ENCODE results near the gene ANKRD34A. TPM values are rescaled to one million over a fixed set of nuclear protein-coding genes. Genes with fewer than 3 reads are reported as not detected.

ANKRD34A gene
- total and polyA plus RNA-seq, 2 of the 8 experiments (the other 6 are each of a cell fraction or from before 2014, with no cell fraction given) = 0.15 to 0.20 TPM

GRCh38 chr1:145985129-145985501 is 20.7 kb upstream of the ANKRD34A start:
- peak overlapping the region; percentile 89 for H2AFZ ChIP-seq (ENCODE audit: low read length)
- H4K5ac ChIP-seq (ENCODE audit: insufficient read length, low read depth, low read length) = no peak overlapping the region
- H3K4me1 ChIP-seq (replicated peaks in 1 of 4; ENCODE audit: control insufficient read depth in 3 of 4, insufficient read depth in 4 of 4, low read length in 3 of 4) = peaks cover 0 to 6% (median 3%) of the 10 kb centered on the region in 4 experiments; a peak in 6 of 7 replicates
- no peaks in the 10 kb centered on the region for H3K36me3 ChIP-seq (ENCODE audit: control insufficient read depth in 2 of 4, insufficient read depth in 4 of 4, low read length in 3 of 4)
- no peak overlapping the region for H3K4me2 ChIP-seq (ENCODE audit: insufficient read depth in 1 of 2, low read depth in 2 of 2, low read length in 2 of 2)
- H3K79me2 ChIP-seq (ENCODE audit: control insufficient read depth in 1 of 2, insufficient read depth in 2 of 2, low read length in 2 of 2) = no peaks in the 10 kb centered on the region
- H4K91ac ChIP-seq (replicated peaks; ENCODE audit: insufficient read length, low read length) = no peak overlapping the region
- CTCF ChIA-PET (ENCODE audit: partially characterized antibody) = interaction anchor here (1.1 to 12.6 kb wide), 4 partner anchors 7 to 93 kb away, joined by 3 to 93 read pairs (median 7); no protein-coding TSS in a partner anchor
- no peaks in the 10 kb centered on the region for H3K23me2 ChIP-seq (ENCODE audit: low read depth, low read length)
- H2BK5ac ChIP-seq (ENCODE audit: low read depth, low read length) = no peak overlapping the region
- no peak overlapping the region for H3K9ac ChIP-seq (replicated peaks in 1 of 4; ENCODE audit: extremely low read depth in 1 of 4, low read depth in 3 of 4, low read length in 3 of 4)
- H2AK5ac ChIP-seq (ENCODE audit: low read depth, low read length) = no peak overlapping the region
- H3K4me3 ChIP-seq (ENCODE audit: extremely low read depth in 1 of 4, insufficient read depth in 2 of 4, low read depth in 3 of 4, low read length in 4 of 4) = no peak overlapping the region
- H2BK12ac ChIP-seq (ENCODE audit: low read depth, low read length) = 0 out of 2 replicates have a peak overlapping the region, but pooled peaks have one; percentile 72
- TF ChIP-seq SP1 (IDR thresholded peaks at IDR 0.05; ENCODE audit: low read depth, low read length) (no peak), CBX5 (IDR thresholded peaks at IDR 0.05; ENCODE audit: low read depth, low read length) (no peak), POLR2A (IDR thresholded peaks at IDR 0.05; ENCODE audit: control extremely low read depth in 1 of 2, low read depth in 2 of 2, low read length in 2 of 2) (no peak), JUN (IDR thresholded peaks at IDR 0.05; ENCODE audit: low read depth, low read length) (no peak)
- H3K27me3 ChIP-seq (replicated peaks in 1 of 4; ENCODE audit: control insufficient read depth in 3 of 4, extremely low read depth in 1 of 4, insufficient read depth in 3 of 4, low read length in 3 of 4) = no peaks in the 10 kb centered on the region
- H3K4ac ChIP-seq (replicated peaks; ENCODE audit: insufficient read length, low read depth, low read length) = no peak overlapping the region
- H4K20me1 ChIP-seq (replicated peaks in 1 of 2; ENCODE audit: control insufficient read depth in 1 of 2, insufficient read depth in 2 of 2, low read length in 2 of 2) = no peaks in the 10 kb centered on the region
- H3K14ac ChIP-seq (ENCODE audit: insufficient read length) = no peak overlapping the region
- no peak overlapping the region for H3K23ac ChIP-seq (ENCODE audit: insufficient read length)
- no peak overlapping the region for H3K56ac ChIP-seq (replicated peaks; ENCODE audit: insufficient read length, low read depth, low read length)
- no peak overlapping the region for H3K18ac ChIP-seq (ENCODE audit: extremely low read depth, low read length)
- H3K79me1 ChIP-seq (ENCODE audit: low read depth, low read length) = no peaks in the 10 kb centered on the region
- POLR2A ChIA-PET (ENCODE audit: partially characterized antibody) = interaction anchor here (13.7 kb wide), 1 partner anchor 8 kb away, joined by 218 read pairs; the partner anchor contains the start of gene TXNIP
- FAIRE-seq = no peak
- H2BK15ac ChIP-seq (ENCODE audit: low read length) = no peak overlapping the region
- no peak overlapping the region for H2BK120ac ChIP-seq (replicated peaks; ENCODE audit: low read depth, low read length)
- H3K27ac ChIP-seq (ENCODE audit: low read depth, low read length) = no peak overlapping the region
- no peaks in the 10 kb centered on the region for H3K9me3 ChIP-seq (ENCODE audit: insufficient read depth in 2 of 2, low read depth in 1 of 2, low read length in 1 of 2)
- no peak overlapping the region for H2BK20ac ChIP-seq (ENCODE audit: low read length)
- no peak for DNase-seq (ENCODE audit: low read depth in 1 of 2, low spot score in 2 of 2)
- WGBS, 2 experiments (ENCODE audit: extremely low coverage in 1 of 2, insufficient coverage in 1 of 2, insufficient read length in 1 of 2, insufficient replicate concordance in 2 of 2, low coverage in 1 of 2, low lambda C conversion rate in 2 of 2, missing lambda C conversion rate in 1 of 2) = 88% methylated on average over 2 of the region's 2 CpGs; no CpG with 5 or more reads in 1 of the 2 experiments
- H4K8ac ChIP-seq (ENCODE audit: extremely low read depth, insufficient read depth, low read length) = no peak overlapping the region

Data from H1 (cell line).